ENCODE data around the gene STON2.
A peak's percentile ranks its signal among the peaks of the same experiment; 100 is the strongest.
"Not testable (repeated sequence)": the region's sequence is repeated elsewhere in the genome, so short reads cannot be mapped to it uniquely, and the experiment has no call there.

Gene STON2

DNA sequence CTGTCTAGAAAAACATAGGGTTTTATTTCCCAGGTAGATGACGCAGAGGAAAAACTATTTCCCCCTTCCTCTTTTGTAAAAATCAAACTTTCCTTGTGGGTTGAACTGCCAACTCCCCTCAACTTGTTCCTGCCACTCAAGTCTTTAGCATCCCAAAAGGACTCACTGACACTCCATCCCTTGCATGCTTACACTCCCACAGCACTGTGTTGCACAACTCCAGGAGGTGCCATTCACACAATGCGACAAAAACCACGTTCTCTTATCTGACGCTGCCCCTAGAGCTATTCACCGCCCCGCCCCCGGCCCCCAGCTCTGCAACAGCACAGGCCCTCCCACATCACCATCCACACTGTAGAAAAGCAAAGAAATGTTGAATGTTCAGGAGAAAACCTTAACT is 16.9 kb upstream of the STON2 start:
- peak; percentile 52 for DNase-seq

DNA sequence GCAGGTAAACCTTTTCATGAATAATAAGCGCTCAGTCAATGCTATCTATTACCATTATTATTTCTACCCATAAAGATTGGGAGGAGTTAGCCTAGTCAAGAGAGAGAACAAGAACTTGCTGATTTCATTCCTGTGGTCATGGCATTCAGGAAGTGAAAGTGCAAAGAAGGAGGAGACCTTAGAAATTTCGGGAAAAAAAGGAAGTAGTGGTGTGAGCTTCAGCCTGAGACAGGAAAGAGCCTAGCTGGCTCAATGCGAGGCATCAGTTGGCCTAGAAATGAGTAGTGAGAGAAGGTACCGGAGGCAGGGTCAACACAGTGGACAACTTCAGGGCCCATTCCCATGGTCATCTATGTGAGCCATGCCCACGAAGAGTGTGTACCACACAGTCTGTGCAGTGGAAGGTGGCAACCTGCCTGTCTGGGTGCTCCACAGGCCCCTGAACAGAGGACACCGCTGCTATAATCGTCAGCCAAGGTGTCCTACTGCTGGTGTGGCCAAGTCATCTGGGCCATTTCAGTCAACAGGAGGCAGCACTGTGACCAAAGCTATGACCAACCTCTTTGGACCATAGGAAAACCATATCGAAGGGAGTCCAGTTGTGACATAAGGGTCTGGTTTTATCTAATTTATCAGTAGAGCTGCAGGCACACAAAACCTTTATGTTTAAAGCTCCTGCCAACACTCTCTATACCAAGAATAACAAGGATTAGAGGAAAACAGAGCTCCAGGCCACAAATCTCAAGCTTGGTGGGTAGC is 16.2 kb upstream of the STON2 start:
- peak; percentile 60 for DNase-seq

DNA sequence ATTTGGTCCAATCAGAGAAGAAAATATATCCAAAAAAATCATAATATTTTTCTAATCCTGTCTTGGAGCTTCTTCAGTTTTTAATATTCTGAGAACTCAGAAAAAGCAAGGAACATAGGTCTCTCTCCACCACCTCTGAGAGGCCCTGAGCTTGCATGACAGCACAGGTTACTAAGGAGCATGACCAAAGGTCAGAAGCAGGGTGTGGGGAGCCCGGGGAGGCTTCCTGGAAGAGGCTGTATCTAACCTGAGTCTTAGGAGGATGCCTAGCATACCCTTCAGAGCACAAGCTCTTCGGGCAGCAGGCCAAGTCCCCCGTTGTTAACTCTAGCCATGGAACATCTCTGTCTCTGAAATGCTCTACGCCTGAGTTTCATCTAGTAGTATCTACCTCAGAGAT is 15.7 kb upstream of the STON2 start:
- no peak for DNase-seq

DNA sequence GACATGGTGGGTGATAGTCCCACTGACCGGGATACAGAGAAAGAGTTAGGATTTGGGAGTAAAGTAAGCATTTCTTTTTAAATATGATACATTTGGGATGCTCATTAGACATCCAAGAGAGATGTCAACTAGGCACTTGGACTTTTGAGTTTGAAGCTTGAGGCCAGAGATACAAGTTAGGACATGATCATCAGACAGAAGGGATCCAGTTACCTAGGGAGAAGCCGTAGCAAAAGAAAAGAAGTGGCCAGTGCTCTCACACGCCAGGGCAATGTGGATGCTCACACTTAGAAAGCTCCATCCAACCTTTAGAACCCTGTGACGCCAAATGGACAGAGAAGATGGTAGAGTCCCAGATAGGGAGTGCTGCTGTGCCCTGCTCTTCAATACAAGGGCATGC is 14.0 kb upstream of the STON2 start:
- DNase-seq = no peak

DNA sequence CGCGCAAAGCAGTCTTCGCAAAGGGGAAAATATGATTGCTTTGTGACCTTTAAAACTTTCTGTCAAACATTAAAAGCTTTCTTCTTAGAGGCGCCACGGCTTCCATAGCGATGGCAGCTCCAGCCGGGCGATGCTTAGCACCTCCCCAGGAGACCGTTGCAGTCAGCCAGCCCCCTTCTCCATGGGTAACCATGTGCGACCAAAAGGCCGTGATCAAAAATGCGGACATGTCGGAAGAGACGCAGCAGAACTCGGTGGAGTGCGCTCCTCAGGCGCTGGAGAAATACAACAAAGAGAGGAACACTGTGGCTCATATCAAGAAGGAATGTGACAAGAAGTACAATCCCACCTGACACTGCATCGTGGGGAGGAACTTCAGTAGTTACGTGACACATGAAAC is 12.7 kb upstream of the STON2 start:
- DNase-seq = no peak

GRCh38 chr14:81408595-81408994 is 8.5 kb upstream of the STON2 start:
- no peak for DNase-seq

GRCh38 chr14:81406863-81407262 is 6.7 kb upstream of the STON2 start:
- peak; percentile 32 for DNase-seq

DNA sequence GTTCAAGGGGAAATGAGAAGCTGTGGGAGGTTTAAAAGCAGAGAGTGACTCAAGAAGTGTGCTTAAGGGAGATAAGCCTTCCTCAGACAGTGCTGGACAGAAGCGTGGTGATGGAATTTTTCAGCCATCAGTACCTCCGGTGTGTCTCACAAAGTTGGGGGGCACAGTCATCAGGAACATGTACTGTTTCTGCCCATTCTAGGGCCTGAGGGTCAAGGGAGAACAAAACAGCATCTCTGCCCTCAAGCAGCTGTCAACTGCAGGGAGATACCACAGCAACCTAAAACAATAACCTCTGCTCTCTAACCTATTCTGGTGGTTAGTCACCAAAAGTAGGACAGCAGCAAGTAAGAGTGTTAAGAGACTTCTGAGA is 2.0 kb upstream of the STON2 start:
- DNase-seq = peak; percentile 76

- peak; percentile 43 for DNase-seq
Measured at GRCh38 chr14:81401420-81402122, 1.4 kb upstream of the STON2 start.

DNA sequence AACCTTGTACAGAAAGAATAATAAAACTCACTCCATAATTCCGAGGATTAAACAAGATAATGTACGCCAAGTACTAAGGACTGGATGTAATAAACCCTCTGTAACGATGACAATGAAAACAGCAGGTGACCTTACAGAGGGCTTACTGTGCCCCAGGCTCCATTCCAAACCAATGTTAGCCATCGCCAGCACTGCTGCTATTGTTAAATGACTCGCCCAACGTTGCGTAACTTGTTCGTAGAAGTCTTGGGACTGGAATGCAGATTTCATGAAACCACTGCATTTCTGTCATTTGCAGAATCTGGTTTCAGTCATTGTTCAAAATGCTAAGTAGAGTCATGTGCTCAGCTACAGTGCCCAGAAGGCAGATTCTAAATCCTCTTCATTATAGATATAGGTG is 728 bp upstream of the STON2 start:
- no peak for DNase-seq

DNA sequence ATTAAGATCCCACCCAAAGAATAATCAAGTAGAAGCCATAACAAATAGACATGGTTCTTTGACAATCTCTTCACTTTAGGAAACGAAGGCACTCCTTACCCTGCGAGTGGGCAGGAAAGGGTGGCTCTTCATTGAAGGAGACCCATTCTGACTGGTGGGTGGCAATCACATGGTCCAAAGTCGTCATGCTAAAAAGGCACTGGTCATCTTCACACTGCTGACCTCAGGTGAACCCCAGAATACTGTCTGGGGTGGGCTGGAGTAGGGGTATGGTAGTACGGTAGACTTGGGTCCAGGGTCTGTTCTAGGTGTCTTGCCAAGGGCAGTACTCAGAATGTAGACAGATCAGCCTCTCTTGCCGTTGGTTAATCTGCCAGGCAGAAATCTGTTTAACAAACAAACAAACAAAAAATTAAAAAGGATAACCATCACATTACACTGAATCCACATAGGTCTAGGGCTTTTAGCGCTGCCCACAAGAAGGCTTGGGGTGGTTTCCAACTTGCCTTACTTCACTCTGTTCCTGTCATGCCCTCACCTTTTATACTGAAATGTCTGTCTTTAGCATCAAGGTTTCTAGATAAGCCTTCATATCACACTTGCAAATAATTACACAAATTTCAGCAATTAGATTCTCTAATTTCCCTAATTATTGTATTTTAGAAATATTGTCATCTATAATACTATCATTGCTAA is 1.8 kb downstream of the STON2 start:
- DNase-seq = no peak

GRCh38 chr14:81396113-81396512 is 4.0 kb downstream of the STON2 start:
- DNase-seq = peak; percentile 27

DNA sequence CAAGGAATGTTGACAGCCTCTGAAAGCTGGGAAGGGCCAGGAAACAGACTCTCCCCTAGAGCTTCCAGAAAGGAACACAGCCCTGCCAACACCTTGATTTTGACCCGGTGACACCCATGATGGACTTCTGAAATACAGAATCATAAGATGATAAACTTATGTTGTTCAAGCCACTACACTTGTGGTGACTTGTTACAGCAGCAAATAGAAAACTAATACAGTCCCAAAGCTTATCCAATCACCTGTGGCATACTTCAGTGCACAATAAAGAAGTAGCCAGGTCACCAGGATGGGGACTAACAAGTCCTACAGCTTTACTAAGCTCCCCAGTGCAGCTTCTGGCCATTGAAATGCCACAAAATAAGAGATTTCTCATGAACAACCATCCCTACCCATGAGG is 5.4 kb downstream of the STON2 start:
- DNase-seq = no peak

GRCh38 chr14:81392976-81393643 is 7.0 kb downstream of the STON2 start:
- DNase-seq = no peak

- no peak for DNase-seq
Measured at GRCh38 chr14:81392052-81392451, 8.1 kb downstream of the STON2 start.

DNA sequence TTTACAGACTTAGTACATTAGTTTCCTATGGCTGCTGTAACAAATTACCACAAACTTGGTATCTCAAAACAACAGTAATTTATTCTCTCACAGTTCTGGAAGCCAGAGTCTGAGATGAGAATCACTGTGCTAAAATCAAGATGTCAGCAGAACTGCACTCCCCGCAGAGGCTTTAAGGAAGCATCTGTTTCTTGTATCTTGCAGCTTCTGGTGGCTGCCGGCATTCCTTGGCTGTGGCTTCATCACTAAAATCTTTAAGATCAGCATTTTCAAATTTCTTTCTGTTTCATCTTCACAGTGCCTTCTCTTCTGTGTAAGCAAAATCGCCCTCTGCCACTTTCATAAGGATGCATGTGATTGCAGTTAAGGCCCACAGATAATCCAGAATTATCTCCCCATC is 9.4 kb downstream of the STON2 start:
- DNase-seq = no peak

- no peak for DNase-seq
Measured at GRCh38 chr14:81388336-81388735, 11.8 kb downstream of the STON2 start.

DNA sequence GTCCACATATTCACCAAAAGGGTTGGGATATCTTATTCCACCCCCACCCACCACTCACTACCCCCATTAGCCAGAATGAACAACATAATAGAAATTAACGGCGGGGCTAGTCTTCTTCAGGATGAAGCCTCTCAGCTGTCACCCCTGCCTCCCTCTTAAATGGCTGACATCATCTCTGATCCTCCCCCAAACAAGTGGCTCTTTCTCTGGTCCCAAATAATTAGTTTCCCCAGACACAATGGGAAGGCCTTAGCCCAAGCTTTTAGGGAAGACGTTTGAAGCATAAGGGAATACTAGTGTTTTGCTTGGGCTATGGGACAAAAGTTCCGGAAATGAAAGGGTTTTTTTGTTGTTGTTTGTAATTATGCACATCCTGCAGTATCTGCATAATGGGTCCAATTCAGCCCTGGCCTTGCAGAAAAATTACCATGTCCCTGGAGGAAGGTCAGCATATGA is 13.8 kb downstream of the STON2 start:
- DNase-seq = no peak

DNA sequence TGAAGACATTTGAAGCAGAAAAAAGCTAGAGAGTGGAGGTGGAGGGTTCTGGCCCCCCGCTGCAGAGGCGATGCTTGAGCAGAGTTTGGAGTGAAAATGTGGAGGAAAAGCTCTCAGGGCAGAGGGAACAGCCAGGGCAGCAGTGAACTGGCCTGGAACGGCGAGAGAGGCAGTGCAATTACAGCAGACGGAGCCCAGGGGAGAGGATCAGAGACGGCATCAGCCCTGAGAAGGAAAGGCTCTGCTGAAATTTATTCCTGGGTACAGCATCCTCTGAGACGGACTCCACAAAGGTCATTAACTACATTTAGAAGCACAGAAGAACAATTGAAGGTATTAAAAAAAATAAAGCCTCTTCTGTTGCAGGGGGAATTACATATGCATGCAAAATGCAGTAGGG is 14.2 kb downstream of the STON2 start:
- DNase-seq = no peak

DNA sequence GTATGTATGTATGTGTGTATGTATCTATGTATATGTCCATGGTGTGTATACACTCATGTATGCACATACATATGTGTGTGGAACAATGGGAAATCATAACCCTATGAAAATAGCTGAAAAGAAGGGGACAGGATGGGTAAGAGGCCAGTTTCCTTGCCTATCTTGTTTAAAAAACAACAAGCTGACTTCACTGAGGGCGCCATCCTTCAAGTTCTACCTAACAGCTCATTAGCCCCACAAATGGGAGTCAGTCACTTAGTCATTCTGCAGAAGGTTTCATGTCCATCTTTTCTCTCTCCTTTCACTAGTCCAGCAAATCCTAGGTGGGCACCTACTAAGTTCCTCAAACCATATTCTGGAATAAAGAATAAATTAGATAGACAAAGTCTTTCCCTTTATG is 14.7 kb downstream of the STON2 start:
- DNase-seq = no peak

DNA sequence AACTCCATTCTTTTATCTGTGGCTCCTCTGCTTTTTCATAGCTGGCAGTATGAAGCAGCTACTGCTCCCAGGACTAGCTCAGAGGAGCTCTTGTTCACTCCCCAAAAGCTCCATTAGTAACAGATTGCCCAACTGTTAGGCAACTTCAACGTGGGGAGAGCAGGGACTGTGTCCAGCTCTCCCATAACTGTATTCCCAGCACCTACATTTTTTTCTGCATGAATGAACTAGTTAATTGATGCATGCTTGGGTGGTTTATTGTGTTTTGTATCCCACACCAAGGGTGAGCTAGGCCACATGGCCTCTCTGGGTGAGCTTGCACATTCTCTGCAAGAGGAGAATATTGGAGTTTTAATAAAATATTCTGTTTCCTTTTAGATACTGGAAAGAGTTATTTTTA is 15.2 kb downstream of the STON2 start:
- no peak for DNase-seq

DNA sequence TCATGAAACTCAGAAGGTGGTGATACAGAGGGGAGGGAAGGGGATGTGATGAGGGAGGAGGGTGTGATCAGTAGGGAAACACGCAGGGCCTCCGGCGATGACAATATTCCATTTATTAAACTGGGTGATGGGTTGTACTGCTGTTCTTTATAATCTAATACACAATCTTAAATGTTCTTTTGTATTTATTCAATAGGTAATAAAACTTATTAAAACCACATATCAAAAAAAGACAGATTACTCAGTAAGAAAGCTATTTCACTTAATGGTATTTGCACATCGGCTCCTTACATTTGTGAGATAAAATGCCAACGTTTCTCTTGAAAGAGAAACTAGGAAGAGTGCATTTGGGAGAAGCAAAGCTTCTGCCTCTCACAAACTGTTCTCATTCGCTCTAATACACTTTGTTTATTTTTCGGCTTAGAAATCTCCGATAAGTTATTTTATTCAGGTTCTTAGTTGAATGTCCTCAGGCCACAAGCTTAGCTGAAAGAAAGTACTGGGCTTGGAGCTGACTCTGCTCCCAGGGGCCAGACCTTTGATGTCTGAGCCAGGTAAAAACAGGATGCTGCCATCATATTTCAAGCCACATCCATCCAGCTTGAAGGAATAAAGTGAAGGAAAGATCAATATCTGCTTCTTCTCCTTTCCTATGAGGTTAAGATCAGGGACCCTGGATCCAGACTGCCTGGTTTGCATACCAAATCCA is 17.5 kb downstream of the STON2 start:
- no peak for DNase-seq

DNA sequence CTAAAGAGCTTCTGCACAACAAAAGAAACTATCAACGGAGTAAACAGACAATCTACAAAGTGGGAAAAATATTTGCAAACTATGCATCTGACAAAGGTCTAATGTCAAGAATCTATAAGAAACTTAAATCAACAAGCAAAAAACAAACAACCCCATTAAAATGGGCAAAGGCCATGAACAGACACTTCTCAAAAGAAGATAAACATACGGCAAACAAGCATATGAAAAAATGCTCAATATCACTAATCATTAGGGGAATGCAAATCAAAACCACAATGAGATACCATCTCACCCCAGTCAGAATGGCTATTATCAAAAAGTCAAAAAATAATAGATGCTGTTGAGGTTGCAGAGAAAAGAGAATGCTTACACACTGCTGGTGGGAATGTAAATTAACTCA is 20.1 kb downstream of the STON2 start:
- not testable (repeated sequence) for DNase-seq
